Suprapubic skin (tissue), 4 donors: ENCODE results near the gene CTSA.

Source experiments
- CTCF ChIP-seq, 2 donors: fragments of 200-600 bp in 1 of 2; fragments of 450-650 bp in 1 of 2; sonication (generic) in 1 of 2; IDR thresholded peaks; one replicate each; pipeline ENCODE4 v1.5.1; 2016 to 2019; ENCODE audit warnings: antibody characterized with exemption in 2 of 2, mild to moderate bottlenecking in 1 of 2, moderate library complexity in 1 of 2
- EP300 ChIP-seq: sonication (generic); formaldehyde crosslinking; IDR thresholded peaks from one replicate; pipeline ENCODE4 v1.6.1; 2017; ENCODE audit warnings: antibody characterized with exemption
- POLR2A ChIP-seq, 2 donors: fragments of 450-650 bp; IDR thresholded peaks; one replicate each; pipeline ENCODE4 v1.6.1; 2017; ENCODE audit warnings: antibody characterized with exemption in 2 of 2, mild to moderate bottlenecking in 2 of 2, moderate library complexity in 2 of 2
- POLR2AphosphoS5 ChIP-seq, 3 donors: sonication (generic); formaldehyde crosslinking; IDR thresholded peaks; one replicate each; pipeline ENCODE4 v1.6.1; 2017; ENCODE audit warnings: antibody characterized with exemption in 3 of 3

- TF ChIP-seq POLR2A (IDR thresholded peaks at IDR 0.05) (no peak), CTCF (IDR thresholded peaks at IDR 0.05) (no peak), EP300 (no peak), POLR2AphosphoS5 (IDR thresholded peaks at IDR 0.05) (no peak)
Observed at GRCh38 chr20:45867136-45867818, 23.9 kb upstream of the CTSA start.
